A549 treated with DMSO at 1 μM for 4 hours (cell line): ENCODE data around the gene PGC. TPM values are rescaled to one million over a fixed set of nuclear protein-coding genes. Genes with fewer than 3 reads are reported as not detected.

Source experiments
- total RNA-seq: library from RNA; stranded (reverse); fragments of 200-300 nt; extraction: Qiagen RNA extraction; gene quantifications from 5 replicates; pipeline ENCODE4 v1.2.3, GENCODE V29; 2022; ENCODE audit warnings: low read depth

PGC gene
- total RNA-seq = not detected in 5 replicates

DNA sequence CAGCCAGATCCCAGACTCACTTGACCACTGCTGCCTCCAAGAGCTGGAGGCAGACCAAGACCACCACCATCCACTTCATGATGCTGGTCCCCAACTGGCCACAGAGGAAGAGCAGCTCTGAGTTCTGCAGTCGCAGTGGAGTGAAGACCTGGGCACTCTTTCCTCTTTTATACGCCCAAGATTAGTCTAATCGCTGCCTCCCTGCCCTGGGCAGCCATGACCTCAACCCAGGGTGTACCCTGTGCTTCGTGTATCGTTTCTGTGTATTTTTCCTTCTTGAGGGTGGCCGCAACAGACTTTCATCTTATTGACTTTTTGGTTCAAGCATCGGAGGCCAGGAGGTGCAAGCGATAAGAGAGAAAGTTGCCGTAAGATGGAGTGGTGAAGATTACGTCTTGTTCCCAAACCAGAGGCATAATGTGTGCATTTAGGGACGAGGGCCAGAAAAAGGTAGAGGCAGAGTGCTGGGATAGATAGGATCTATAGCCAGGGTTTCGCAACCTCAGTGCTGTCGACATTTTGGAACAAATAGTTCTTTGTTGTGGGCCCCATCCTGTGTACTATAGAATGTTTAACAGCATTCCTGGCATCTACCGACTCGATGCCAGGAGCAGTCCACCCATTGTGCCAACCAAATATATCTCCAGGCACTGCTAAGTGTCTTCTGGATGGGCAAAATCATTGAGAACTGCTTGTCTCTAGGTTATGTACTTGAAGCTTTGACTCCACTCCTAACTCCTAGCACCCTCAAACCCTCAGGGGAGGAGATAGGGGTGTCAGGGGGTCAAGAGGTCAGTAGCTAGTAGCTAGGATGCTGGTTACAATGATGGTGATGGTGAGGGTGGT lies at the start of gene PGC:
PGC (minus strand) TSS at position 142 of the 846 bp plus-strand sequence; CDS start at position 79, 63 bp downstream.

GRCh38 chr6:41787219-41787917 lies 40.2 kb upstream of the PGC start, which contains the start of gene TOMM6:
TOMM6 (plus strand) TSS chr6:41787694; CDS start chr6:41787698, 4 bp downstream.

GRCh38 chr6:41780551-41781365 lies 33.6 kb upstream of the PGC start, which contains the start of gene PRICKLE4:
PRICKLE4 (plus strand) TSS chr6:41780782; CDS start chr6:41783474, 2,692 bp downstream.

DNA sequence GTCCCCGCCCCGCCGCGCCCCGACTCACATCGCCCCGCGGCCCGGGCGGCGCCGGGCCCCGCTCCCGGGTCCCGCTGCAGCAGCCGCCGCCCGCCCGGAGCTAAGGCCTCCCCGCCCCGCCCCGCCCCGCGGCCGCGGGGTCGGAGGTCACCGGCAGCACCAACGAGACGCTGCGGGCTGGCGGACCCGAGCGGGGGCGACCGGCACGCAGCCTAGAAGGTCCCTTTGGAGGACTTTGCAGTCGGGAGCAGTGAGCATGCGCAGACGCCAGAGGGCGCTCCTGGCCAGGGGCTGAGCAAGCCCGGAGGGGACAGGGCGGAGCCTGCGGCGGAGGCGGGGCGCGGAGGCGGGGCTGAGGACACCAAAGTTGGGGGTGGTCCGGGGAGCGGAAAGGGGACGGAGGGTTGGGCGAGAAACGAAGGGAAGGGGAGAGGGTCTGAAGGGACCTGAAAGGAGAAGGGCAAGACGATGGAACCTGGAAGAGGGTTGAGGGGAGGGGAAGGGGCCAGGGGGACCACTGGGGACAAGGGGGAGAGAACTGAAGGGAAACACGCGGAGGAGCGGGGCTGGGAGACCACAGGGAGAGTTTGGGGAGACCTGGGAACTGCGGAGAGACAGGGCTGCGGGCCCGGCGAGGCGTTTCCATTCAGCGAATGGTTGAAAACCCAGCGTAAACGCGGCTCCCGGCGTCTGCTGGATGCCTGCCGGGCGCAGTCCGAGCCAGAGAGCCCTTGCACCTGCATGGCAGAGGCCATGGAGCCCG lies 32.8 kb upstream of the PGC start, which contains the start of gene FRS3:
FRS3 (minus strand) TSS at position 113 of the 763 bp plus-strand sequence. CDS start 2,913 bp downstream, outside the sequence.

DNA sequence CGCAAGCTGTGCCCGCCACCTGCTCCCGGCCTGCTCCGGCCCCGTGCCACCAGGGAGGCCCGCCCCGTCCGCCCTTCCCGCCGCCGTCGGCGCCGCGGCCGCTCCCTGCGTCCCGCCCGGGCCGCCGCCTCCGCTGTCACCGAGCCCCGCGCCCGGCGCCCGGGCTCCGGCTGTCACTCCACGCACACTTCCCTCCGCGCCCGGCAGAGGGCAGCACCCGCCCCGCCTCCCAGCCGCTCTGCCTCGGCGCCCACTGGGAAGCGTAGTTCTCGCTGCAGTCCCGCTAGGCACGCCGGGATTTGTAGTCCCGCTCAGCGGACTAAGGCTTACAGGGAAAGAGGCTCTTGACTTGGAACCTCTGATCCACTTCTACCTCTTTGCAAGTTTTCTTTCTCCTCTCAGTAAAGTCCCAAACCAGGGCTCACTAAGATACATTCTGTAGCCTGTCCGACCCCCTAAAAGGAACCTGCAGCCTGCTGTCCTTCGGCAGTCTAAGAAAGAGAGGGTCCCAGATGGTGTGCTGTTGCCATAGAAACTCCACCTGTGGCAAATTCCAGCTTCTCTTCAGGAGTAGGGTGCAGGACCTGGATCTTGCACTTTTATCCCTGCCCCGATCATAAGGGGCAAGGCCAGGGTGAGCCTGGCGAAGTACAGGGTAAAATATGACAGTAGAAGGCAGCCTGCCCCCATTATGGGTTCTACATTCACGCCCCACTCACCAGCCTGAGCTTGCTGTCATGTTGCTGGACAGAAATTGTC lies 11.6 kb downstream of the PGC start, which contains the start of gene TFEB:
TFEB (minus strand) TSS at position 182 of the 759 bp plus-strand sequence. CDS start 44,395 bp downstream, outside the sequence.

Other genes with a start within 250 kb of the PGC start
- gene FOXP4, start 201.0 kb downstream of the PGC start, total RNA-seq = 16.1 to 27.0 TPM (median 21.8 TPM) in 5 replicates
- gene MDFI, start 108.9 kb downstream of the PGC start, total RNA-seq = 0.61 to 1.0 TPM (median 0.82 TPM) in 5 replicates
- 4.3 to 6.1 TPM (median 5.5 TPM) in 5 replicates for gene TFEB, start 11.8 kb downstream of the PGC start, total RNA-seq
- 1.9 to 2.7 TPM (median 2.5 TPM) in 5 replicates for gene FRS3, start 32.5 kb upstream of the PGC start, total RNA-seq
- 0.23 to 0.85 TPM (median 0.60 TPM) in 4 of 5 replicates, not detected in the other for gene PRICKLE4, start 33.4 kb upstream of the PGC start, total RNA-seq
- gene TOMM6, start 40.3 kb upstream of the PGC start, total RNA-seq = 274 to 318 TPM (median 309 TPM) in 5 replicates
- 1.1 to 1.9 TPM (median 1.5 TPM) in 5 replicates for gene USP49, start 148.0 kb upstream of the PGC start, total RNA-seq
- 13.6 to 15.5 TPM (median 15.0 TPM) in 5 replicates for gene MED20, start 173.7 kb upstream of the PGC start, total RNA-seq
- gene BYSL, start 174.1 kb upstream of the PGC start, total RNA-seq = 41.1 to 49.0 TPM (median 42.6 TPM) in 5 replicates
- gene CCND3, start 194.4 kb upstream of the PGC start, total RNA-seq = 159 to 199 TPM (median 189 TPM) in 5 replicates